NCI-H2081 (cell line): ENCODE measurements around the gene BTBD9.
"Not testable (repeated sequence)": the region's sequence is repeated elsewhere in the genome, so short reads cannot be mapped to it uniquely, and the experiment has no call there.

Source experiments
- DNase-seq, 2 experiments: peaks; one replicate each; lab custom pipeline; 2025; lab: John Stamatoyannopoulos, UW

Gene BTBD9

DNA sequence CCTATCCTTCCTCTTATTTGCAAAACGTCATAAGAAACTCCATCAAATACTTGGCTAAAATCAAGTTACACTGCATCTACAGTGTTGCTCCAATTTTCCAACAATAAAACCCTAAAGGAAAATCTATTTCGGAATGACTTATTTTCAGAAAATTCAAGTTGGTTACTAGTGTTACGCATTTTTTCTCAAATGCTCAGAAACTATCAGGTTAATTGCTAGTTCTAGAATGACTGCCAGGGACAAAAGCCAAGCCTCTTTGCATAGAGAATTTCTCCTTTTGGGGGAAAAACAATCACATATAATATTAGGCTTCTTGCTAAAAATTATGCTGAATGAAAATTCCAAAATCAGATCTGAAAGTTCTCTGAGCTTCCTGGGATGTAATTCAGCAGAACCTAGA lies 210.2 kb downstream of the BTBD9 start:
- no peak for DNase-seq

DNA sequence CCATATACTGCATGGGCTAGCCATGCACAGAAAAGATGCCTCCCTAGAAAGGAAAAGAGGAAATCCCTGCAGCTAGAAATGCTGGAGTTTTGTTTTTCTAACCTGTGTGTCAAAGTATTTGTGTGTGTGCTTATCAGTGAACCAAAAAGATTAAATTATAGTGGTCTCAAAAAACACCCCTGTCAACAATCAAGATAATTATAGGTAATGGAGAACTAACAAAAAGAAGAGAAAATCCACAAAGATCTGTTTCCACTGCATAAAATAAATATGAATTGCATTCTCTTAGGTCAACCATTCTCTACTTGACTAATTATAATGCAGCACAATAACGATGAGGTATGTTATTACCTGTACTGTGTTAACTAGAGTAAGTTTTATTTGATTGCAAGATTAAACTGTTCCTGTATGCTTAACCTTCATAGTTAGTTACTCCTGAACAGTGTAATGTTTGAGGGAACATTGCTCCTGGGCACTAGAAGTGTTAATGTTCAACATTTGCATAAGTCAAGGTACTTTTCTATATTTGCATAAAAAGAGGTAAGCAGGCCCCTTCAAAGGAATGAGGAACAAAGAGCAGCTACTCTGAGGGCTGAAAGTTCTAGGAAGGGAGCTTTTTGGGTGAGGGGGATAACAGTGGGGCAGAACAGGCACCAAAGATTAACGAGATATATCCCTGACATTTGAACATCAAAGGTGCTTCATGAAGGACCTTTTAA lies 212.1 kb downstream of the BTBD9 start:
- peak; percentile 23 to 81 for DNase-seq

DNA sequence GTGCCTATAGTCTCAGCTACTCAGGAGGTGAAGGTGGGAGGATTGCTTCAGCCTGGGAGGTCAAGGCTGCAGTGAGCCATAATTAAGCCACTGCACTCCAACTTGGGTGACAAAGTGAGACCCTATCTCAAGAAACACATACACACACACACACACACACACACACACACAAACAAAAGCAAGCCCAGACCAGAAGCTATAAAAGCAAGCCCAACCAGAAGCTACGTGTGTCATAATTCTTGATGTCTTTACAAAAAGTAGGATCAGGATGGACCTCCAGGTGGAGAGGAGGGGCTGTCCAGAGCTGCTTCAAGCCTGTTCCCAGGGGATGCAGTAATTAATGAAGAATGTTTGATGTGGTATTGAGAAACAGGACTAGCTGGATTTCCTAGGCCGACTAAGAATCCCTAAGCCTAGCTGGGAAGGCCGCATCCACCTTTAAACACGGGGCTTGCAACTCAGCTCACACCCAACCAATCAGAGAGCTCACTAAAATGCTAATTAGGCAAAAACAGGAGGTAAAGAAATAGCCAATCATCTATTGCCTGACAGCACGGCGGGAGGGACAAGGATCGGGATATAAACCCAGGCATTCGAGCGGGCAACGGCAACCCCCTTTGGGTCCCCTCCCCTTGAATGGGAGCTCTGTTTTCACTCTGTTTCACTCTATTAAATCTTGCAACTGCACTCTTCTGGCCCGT lies 213.8 kb downstream of the BTBD9 start:
- DNase-seq: not testable (repeated sequence)

DNA sequence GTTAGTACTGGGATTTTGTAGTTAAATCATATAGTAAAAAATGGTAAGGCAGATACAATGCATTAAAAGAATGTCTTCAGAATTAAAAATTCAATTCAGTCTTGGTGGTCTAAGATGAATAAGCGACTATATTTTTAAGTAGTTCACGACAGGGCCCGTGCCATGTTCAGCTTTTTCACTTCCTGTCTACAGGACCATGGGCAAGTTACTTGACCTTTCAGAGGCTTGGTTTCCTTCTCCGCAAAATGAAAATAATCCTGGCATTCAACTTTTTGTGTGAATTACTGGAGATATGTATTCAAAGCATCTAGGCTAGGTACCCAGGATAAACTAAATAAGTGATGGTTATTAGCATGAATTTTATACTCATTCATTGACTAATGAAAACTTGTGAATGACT lies 216.0 kb downstream of the BTBD9 start:
- no peak for DNase-seq

DNA sequence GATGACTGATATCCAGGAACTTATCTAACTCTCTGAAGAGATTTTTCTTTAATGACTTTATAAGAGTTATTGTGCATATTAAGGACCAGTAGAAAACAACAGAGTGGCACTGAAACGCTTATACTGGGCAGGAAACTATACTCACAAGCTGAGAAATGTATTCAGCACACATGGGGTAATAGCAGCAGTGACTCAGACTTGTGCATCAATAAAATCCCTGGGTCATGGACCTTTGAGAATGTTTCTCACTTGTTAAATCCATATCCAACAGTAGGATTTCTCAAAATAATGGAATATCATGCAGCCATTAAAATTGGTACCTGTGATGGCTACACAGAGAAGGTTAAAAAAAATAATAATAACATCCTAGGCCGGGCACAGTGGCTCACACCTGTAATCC lies 219.5 kb downstream of the BTBD9 start:
- no peak for DNase-seq

DNA sequence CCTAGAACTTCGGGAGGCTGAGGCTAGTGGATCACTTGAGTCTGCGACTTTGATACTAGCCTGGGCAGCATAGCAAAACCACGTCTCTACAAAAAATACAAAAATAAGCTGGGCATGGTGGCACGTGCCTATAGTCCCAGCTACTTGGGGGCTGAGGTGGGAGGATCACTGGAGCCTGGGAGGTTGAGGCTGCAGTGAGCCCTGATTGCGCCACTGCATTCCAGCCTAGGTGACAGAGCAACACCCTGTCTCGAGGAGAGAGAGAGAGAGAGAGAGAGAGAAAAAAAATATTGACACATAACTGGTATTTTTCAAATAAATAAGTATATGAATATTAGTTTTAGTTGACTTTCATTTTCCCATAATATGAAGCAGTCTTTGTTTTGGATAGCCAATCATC lies 222.2 kb downstream of the BTBD9 start:
- DNase-seq: no peak

DNA sequence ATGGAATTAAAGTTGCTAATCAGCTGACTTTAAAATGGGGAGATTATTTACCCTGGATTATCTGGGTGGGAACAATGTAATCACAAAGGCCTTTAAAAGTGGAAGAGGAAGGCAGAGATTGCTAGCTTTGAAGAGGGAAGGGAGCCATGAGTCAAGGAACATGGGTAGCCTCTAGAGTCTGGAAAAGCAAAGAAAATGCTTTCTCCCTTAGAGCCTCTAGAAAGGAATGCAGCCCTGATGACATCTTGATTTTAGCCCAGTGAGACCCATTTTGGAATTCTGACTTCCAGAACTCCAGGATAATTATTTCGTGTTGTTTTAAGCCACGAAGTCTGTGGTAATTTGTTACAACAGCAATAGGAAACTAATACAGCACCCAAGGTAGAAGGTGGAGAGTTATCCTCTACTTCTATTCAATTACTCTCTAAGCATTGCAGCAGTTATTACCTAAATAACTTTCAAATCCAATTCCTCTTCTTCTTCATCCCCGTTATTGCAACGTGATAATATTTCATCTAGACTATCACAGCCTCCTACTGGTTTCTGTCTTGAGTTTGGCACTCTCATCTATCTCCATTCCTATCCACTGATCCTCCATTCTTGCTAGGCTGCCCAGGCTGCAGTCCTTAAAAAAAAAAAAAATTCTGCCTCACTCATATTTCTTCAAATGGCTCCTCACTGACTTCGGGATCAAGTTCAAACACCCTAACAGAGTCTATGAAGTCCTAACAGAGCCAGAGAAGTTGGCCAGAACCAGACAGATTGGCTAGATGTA lies 224.3 kb downstream of the BTBD9 start:
- no peak for DNase-seq

DNA sequence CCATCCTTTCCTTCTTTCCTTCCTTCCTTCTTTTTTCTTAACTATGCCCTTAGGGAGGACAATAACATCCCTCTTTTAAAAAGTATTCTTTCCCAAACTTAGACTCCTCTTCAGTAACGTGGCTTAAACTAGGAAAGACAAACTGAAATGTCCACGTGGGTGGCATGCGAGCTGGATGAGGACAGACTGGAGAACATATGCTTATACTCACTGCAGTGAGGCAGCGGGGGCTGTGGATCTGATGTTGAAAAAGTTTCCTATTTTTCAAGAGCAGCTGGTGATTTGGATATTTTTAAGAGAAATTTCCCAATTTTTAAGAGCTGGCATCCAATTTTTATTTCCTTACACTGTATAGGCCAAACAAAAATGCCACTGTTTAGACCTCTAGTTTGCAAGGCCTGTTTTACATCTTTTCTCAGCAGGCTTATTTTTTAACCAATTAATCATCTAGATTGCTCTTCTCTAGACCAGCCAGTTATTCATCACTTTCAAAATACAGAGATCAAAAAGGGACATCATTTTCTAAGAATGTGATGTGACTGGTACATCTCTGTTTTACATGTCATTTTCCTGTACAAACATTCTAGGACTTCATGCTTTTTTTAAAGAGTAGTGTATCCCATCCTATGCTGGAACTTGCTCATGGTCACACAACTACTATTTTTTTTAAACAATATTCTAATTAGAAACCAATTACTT lies 226.5 kb downstream of the BTBD9 start:
- no peak for DNase-seq

DNA sequence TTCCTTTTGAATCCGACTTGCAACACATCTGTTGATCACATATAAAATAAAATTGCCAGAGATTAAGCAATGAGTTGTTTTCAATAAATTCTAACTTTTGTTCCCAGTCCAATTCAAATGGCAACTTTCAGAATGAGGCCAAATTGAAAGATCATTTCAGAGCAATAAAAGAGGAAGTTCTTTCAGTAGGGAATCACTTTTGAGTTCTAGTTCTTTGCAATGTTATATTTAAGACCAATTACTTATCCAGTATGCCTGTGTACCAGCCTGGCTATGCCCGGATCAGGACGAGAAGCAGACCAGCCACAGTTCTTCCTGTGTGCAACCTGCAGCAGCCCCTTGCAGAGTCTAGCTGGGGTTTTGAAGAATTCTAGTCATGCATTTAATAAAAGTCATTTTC lies 232.5 kb downstream of the BTBD9 start:
- no peak for DNase-seq

DNA sequence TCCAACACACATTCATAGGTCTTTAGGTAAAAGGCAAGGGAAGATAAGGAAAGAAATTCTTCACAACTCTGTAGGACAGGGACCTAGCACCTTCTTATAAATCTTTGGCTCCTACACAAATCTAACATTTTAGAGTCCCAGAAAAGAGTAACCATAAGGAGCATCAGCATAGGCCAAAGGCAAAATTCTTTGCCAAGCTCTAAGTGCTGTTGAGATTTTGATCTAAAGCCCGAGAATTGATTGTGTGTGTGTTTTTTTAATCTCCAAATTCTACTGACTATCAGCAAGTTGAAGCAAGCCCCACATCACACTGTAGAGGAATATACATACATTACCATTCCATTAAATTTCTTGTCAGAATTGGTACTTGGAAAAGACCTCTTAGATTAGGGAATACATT lies 233.6 kb downstream of the BTBD9 start:
- DNase-seq: no peak

DNA sequence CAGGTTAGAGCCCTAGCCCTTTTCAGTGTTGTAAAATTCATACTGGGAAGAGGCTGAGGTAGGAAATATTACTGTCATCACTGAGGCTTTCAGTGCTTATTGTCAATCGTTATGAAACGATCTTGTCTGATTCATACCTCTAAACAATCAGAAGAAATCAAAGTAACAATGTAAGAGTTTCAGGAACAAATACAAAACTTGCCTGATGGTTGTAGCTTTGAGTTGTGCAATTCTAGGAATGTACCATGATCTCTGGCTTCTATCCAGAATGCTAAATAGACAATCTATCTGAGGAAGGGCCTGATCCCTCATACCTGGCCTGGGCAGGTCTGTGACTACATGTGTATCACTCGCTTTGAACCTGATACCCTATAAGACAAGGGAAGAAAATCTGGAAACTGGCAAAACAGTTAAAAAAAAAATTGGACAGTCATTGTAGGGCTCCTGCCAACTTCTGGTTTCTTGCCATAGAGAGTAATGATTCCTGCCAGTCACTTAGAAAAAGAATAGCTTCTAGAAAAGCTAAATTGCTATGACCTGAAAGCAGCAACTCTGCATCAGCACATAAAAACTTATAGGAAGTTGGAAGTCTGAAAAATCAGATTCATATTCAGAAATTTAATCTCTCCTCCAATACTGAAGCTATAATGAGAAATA lies 234.7 kb downstream of the BTBD9 start:
- DNase-seq: no peak

DNA sequence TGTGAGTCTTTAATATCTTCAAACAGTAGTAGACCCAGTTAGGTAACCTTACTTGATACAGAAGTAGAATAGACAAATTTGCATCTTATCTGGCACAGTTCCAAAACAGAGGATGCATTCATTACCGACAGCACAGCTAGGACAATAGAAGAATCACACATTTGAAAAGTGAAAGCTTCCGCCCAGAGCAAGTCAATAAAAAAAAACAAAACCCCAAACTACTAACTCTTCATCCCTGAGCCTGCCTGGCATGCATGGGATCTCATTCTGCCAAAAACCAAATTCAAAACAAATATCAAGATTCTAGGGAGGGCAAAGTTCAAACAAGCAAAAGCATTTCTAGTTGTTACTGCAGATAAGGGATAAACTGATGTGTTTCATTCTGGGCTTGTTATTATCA lies 235.4 kb downstream of the BTBD9 start:
- DNase-seq: peak in 1 of 2 experiments; percentile 5

DNA sequence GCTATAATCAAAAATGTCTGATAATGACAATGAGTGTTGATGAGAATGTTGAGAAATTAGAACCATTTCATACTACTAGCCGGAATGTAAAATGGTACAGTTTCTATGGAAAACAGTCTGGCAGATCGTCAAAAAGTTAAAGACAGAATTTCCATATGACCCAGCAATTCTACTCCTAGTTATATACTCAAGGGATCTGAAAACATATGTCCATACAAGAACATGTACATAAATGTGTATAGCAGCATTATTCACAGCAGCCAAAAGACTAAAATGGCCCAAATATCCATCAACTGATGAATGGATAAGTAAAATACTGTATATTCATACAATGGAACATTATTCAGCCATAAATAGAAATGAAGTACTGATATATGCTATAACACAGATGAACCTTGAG lies 236.2 kb downstream of the BTBD9 start:
- DNase-seq: no peak

DNA sequence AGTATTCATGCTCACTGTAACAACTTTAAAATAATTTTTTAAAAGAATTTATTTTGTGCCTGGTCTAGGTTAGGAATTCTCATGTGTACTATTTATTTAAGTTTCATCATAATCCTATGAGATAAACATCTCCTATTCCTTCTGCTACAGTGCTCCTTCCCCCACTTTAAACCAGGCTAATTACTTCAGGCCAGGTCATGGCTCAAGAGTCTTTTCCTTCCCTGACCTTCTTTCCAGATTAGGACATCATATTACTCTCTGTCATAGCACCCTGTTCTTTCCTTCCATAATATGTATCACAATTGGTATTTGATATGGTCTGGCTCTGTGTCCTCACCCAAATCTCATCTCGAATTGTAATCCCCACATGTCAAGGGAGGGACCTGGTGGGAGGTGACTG lies 239.0 kb downstream of the BTBD9 start:
- no peak for DNase-seq

DNA sequence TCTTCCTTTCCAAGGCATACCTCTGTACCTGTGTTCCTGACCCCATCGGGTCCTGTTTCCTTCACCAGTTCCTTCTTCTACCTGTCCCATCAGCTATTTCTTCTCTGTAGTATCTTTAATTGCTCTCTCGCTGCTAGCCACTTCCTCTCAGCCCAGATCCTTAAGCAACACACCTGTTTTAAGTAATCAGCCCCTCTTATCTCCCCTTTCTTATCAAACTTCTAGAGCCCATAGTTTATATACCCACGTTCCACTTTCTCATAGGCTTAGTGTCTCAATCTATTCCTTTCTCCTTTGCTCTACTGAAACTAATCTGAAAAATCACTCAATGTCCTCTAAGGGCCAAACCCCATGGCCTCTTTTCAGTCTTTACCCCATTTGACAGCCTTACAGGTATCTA lies 239.6 kb downstream of the BTBD9 start:
- DNase-seq: no peak

DNA sequence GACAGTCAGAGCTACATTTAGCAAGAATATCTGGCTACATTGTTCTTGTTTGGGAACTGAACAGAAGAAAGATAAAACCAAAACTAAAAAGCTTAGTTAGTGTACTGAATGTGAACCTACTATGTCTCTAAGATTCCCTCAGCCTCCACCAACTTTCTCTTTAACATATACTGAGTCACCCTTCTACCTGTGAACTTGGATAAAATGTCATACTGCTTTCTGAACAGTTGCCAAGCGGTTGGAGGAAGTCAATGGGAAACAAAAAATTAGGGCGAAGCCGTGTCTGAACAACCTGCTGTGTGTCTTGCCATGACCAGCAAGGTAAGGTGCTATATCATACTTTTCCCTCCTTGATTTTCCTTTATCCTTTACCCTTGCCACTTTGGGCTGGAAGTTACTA lies 243.5 kb downstream of the BTBD9 start:
- no peak for DNase-seq

DNA sequence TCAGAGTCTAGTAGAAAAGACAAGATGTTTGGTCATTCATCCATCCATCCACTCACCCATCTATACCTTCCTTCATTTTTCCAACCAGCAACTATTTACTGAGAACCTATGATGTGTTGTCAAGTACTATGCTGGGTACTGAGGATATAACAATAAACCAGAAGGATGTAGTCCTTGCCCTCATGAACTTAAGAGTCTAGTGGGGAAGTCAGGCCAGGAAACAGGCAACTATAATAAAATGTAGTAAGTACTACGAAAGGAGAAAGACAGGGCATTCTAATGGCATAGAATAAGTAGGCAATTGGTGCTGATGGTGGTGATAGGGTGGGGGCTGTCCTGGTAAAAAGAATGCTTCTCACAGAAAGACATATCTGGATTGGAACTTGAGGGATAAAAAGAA lies 245.7 kb downstream of the BTBD9 start:
- DNase-seq: no peak

DNA sequence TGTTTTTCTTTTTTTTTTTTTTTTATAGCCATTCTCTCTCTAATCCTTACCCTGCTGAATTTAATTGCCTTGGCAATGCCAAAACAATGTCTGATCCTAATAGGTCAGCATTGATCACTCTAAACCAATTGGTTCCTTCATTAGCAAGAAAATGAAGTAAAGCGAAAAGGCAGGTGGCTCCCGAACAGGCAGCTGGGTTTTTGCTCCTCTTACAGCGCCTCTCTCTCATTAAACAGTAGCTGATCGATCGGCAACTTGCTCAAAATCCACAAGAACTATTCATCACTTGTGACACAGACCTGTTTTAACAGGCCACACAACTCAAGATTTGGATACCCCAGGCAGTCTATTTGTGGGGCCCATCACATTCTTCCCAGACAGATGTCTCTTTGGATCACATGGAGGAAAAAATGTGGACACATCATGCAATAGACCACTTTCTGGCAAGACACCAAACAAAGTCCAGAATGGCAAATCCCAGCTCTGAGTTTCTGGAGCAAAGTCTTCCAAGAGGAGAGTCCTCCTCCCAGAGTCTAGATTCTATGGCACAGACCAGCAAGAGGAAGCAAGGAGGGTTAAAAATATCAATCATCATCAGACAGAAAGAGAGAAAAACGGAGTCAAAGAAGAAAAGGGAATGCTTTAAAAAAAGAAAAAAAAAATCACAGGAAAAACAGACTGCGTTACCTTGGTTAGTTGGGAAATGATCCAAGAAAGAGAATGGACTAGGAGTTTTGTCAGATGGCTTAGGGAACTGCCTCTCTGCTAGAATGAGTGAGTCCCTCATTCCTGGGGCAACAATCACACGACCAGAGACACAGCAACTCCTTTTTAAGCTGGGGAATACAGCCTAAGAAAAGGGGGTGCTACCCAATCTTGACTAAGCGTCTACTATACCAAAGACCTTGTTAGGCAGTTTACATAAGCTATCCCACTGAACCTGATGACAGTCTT lies 247.8 kb downstream of the BTBD9 start:
- no peak for DNase-seq

DNA sequence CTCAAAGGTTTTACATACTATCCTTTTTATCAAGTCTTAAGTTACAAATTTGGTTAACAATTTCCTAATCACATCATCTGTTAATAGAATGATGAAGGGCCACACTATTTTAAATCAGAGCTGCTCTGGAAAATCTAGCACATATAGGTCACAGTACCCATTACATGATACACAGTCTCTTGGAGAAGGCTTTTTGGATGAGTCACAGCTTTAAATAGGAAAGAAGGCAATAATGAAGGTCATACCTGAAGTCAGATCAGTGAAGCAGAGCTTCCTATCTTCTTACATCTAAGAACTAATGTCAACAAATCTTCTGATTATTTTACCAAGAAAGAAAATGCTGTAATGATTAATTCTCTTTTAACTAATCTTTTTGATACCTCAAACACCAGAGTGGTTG lies 248.5 kb downstream of the BTBD9 start:
- DNase-seq: no peak

DNA sequence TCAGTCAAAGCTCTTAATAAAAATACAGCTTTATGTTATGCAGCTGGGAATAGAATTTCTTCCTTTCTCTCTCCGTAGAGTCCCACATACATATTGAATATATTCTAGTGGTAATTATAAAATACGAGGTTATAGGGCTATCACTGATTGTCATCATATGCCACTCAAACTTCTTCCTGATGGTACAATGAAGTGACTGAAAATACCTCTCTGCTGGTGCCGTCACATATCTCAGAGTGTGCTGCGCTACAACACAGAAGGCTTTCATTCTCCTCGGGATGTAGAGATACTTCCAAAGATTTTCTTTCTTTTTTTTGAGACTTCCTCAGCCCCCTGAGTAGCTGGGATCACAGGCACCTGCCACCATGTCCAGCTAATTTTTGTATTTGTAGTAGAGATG lies 249.9 kb downstream of the BTBD9 start:
- DNase-seq: no peak

DNA sequence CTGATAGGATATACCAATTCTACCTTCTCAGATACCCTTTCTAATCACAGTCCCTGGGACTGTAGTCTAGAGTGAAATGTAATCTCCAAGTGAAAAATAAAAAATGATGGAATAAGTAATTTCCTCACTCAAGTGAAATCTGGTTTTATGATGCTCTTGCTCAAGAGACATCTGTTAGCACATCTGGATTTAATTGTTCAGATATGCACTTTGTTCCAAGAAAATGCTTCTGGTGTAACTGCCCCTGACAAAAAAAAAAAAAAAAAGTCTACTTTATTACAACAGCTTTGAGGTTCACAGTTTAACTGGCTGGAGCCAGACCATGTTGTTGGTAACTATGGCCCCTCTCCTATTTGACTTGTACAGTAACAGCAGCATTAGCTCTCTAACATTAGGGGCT lies 251.8 kb downstream of the BTBD9 start:
- DNase-seq: no peak
